GM12878 (cell line): ENCODE results near the gene NRG3. TPM values are rescaled to one million over a fixed set of nuclear protein-coding genes. Genes with fewer than 3 reads are reported as not detected.

Experiments used
- ATAC-seq: fragments of 200-7000 bp; cut with Tn5 transposase; 3 replicates; pipeline ENCODE4 v1.9.1; 2020; ENCODE audit warnings: mild to moderate bottlenecking, moderate library complexity
- BruUV-seq: library from RNA; stranded (reverse); fragments of 400-500 nt; replicated peaks from 2 replicates; lab custom pipeline; 2021; lab: Mats Ljungman, UMichigan
- CTCF ChIA-PET: fragments of 300-600 bp; sonication (Branson Sonifier 250); formaldehyde crosslinking; extraction: SDS; loops from one replicate; lab custom pipeline; 2021; ENCODE audit warnings: inconsistent platforms; lab: Yijun Ruan, JAX
- POLR2A ChIA-PET: fragments of 350-600 bp; formaldehyde crosslinking; extraction: SDS; loops from one replicate; lab custom pipeline; 2021; ENCODE audit warnings: inconsistent platforms; lab: Charles Lee
- RAD21 ChIA-PET: fragments of 300-600 bp; sonication (Branson Sonifier 250); formaldehyde crosslinking; loops from one replicate; lab custom pipeline; 2023; ENCODE audit warnings: antibody characterized with exemption; ENCODE audit not compliant: unreplicated experiment; lab: Charles Lee
- SMC1A ChIA-PET: fragments of 300-600 bp; sonication (Branson Sonifier 250); formaldehyde crosslinking; loops from one replicate; lab custom pipeline; 2023; ENCODE audit not compliant: unreplicated experiment, uncharacterized antibody; lab: Charles Lee
- DNase-seq: peaks from one replicate; pipeline ENCODE4 v3.0.0-alpha.2; 2011; ENCODE audit warnings: low read depth, low spot score
- FAIRE-seq: peaks from 3 replicates; lab custom pipeline; 2011; peaks lifted over from hg19 to GRCh38; lab: Jason Lieb, UNC
- H2AFZ ChIP-seq: 2 replicates; pipeline ENCODE4 v1.6.0; 2011; ENCODE audit warnings: low read depth, low read length, control low read depth; ENCODE audit not compliant: control insufficient read depth
- H3K27ac ChIP-seq: 2 replicates; pipeline ENCODE4 v1.5.1; 2011; ENCODE audit warnings: control low read depth; ENCODE audit not compliant: control insufficient read depth, insufficient read depth
- H3K27me3 ChIP-seq, 2 experiments: replicated peaks in 1 of 2; 2 replicates each; pipeline versions ENCODE4 v1.6.0 to v1.6.1; 2011; ENCODE audit warnings: low read length in 1 of 2; ENCODE audit not compliant: control insufficient read depth in 2 of 2, insufficient read depth in 2 of 2
- H3K36me3 ChIP-seq, 2 experiments: 2 replicates each; pipeline ENCODE4 v1.5.1; 2011; ENCODE audit warnings: low read length in 1 of 2; ENCODE audit not compliant: control insufficient read depth in 2 of 2, insufficient read depth in 2 of 2
- H3K4me1 ChIP-seq: 2 replicates; pipeline ENCODE4 v1.6.1; 2011; ENCODE audit warnings: mild to moderate bottlenecking, low read length, moderate library complexity, mixed read lengths; ENCODE audit not compliant: control insufficient read depth, insufficient read depth
- H3K4me2 ChIP-seq: 2 replicates; pipeline ENCODE4 v1.6.0; 2011; ENCODE audit warnings: control low read depth; ENCODE audit not compliant: control insufficient read depth, insufficient read depth
- H3K4me3 ChIP-seq: fragments of 200-600 bp; sonication (generic); 2 replicates; pipeline ENCODE4 v1.5.1; 2016
- H3K79me2 ChIP-seq: 2 replicates; pipeline ENCODE4 v1.6.0; 2011; ENCODE audit warnings: low read length; ENCODE audit not compliant: control insufficient read depth, insufficient read depth
- H3K9ac ChIP-seq: 2 replicates; pipeline ENCODE4 v1.8.0; 2011; ENCODE audit warnings: low read length, control low read depth, mixed read lengths; ENCODE audit not compliant: control insufficient read depth, insufficient read depth
- H3K9me3 ChIP-seq: replicated peaks from 3 replicates; pipeline ENCODE4 v1.5.1; 2011; ENCODE audit warnings: mild to moderate bottlenecking, low read length; ENCODE audit not compliant: control insufficient read depth, insufficient read depth
- H4K20me1 ChIP-seq: 2 replicates; pipeline ENCODE4 v1.6.0; 2011; ENCODE audit not compliant: control insufficient read depth, insufficient read depth
- BCL11A ChIP-seq: IDR thresholded peaks from 2 replicates; pipeline ENCODE4 v1.6.1; 2011; ENCODE audit warnings: low read depth, low read length
- BHLHE40 ChIP-seq, 2 experiments: fragments of 450-650 bp in 1 of 2; IDR thresholded peaks; 2 replicates each; pipeline ENCODE4 v1.6.1; 2011 to 2017; ENCODE audit warnings: low read depth in 2 of 2, borderline replicate concordance in 1 of 2, improper control_type of control experiment in 1 of 2, low read length in 1 of 2, mild to moderate bottlenecking in 1 of 2
- CTCF ChIP-seq, 3 experiments: IDR thresholded peaks in 2 of 3; conservative IDR thresholded peaks in 1 of 3; 2 replicates each; pipeline ENCODE4 v1.5.1; 2011; ENCODE audit warnings: low read depth in 3 of 3, low read length in 3 of 3, mild to moderate bottlenecking in 3 of 3, control low read depth in 2 of 3, moderate library complexity in 2 of 3, inconsistent platforms in 1 of 3, mixed read lengths in 1 of 3; ENCODE audit not compliant: control insufficient read depth in 2 of 3, insufficient read depth in 1 of 3; ENCODE audit errors: extremely low read depth in 1 of 3
- ESRRA ChIP-seq: IDR thresholded peaks from 2 replicates; pipeline ENCODE4 v1.6.1; 2012; ENCODE audit warnings: mild to moderate bottlenecking, low read length, improper control_type of control experiment
- LARP7 ChIP-seq: fragments of 450-650 bp; IDR thresholded peaks from 2 replicates; pipeline ENCODE4 v1.6.1; 2017; ENCODE audit warnings: mild to moderate bottlenecking
- MYB ChIP-seq: fragments of 150-350 bp; IDR thresholded peaks from 2 replicates; pipeline ENCODE4 v1.6.1; 2014; ENCODE audit warnings: mild to moderate bottlenecking, low read depth, low read length, borderline replicate concordance
- NFIC ChIP-seq: IDR thresholded peaks from 2 replicates; pipeline ENCODE4 v1.6.1; 2012; ENCODE audit warnings: low read depth, mild to moderate bottlenecking, inconsistent platforms, low read length, moderate library complexity
- POLR2A ChIP-seq: IDR thresholded peaks from 2 replicates; pipeline ENCODE4 v1.6.1; 2011; ENCODE audit warnings: low read depth, mild to moderate bottlenecking, low read length
- POLR2AphosphoS2 ChIP-seq: IDR thresholded peaks from 2 replicates; pipeline ENCODE4 v1.6.1; 2011; ENCODE audit warnings: low read depth, mild to moderate bottlenecking, low read length, improper control_type of control experiment, moderate library complexity
- SMAD1 ChIP-seq: fragments of 450-650 bp; IDR thresholded peaks from 2 replicates; pipeline ENCODE4 v1.6.1; 2018; ENCODE audit warnings: mild to moderate bottlenecking, low read depth; ENCODE audit not compliant: partially characterized antibody
- USF2 ChIP-seq: IDR thresholded peaks from 2 replicates; pipeline ENCODE4 v1.6.1; 2011; ENCODE audit warnings: low read depth, low read length, improper control_type of control experiment, borderline replicate concordance
- YY1 ChIP-seq: IDR thresholded peaks from 2 replicates; pipeline ENCODE4 v1.6.1; 2011; ENCODE audit warnings: low read depth, mild to moderate bottlenecking, low read length
- ZNF217 ChIP-seq: fragments of 450-650 bp; IDR thresholded peaks from 2 replicates; pipeline ENCODE4 v1.6.1; 2017; ENCODE audit warnings: antibody characterized with exemption, mild to moderate bottlenecking
- ZNF274 ChIP-seq: IDR thresholded peaks from one replicate; pipeline ENCODE4 v1.8.0; 2011; ENCODE audit not compliant: insufficient read length, insufficient read depth
- WGBS: methylation state at CpG from one replicate; pipeline ENCODE4 v1.1.6; 2016; ENCODE audit warnings: low lambda C conversion rate; ENCODE audit not compliant: insufficient replicate concordance, insufficient coverage; ENCODE audit errors: missing lambda C conversion rate; 5-methylcytosine and 5-hydroxymethylcytosine counted together
- in situ Hi-C: fragments of 300-500 bp; cut with MboI; formaldehyde crosslinking; loops from 9 replicates; pipeline ENCODE4 v1.14.3; 2018; ENCODE audit warnings: mixed read lengths
- intact Hi-C: fragments of 100-400 bp; cut with micrococcal nuclease; formaldehyde crosslinking; loops from one replicate; pipeline ENCODE4 v1.14.2; 2022; ENCODE audit not compliant: unreplicated experiment
- polyA plus RNA-seq, 11 experiments: library from polyadenylated mRNA; depleted of rRNA in 4 of 11; unstranded in 6 of 11; stranded (reverse) in 5 of 11; fragments of >200 nt; fragmentation: Nextera tagmentation in 4 of 11; fragmentation: Illumina TruSeq in 1 of 11; extraction: Ambion mirVana in 4 of 11; extraction: Trizol in 1 of 11; gene quantifications; 1 replicate in 1 of 11; 2 replicates in 10 of 11; pipeline versions ENCODE4 v1.2.1 to v1.2.3, GENCODE V29; 2011 to 2016; ENCODE audit warnings: inconsistent platforms in 2 of 11, missing spikeins in 2 of 11, low read depth in 1 of 11
- total RNA-seq, 4 experiments: library from RNA; depleted of rRNA in 3 of 4; stranded (reverse); fragments of >200 nt in 3 of 4; fragmentation: Illumina TruSeq in 1 of 4; extraction: Trizol in 1 of 4; gene quantifications; 2 replicates each; pipeline versions ENCODE4 v1.2.1 to v1.2.3, GENCODE V29; 2013 to 2021

NRG3 gene
- total and polyA plus RNA-seq, 10 of the 15 experiments (the other 5 are each of a cell fraction or from before 2014, with no cell fraction given), result 0.03 to 0.41 (median 0.17) TPM; not detected in 3

- no peak for TF ChIP-seq USF2
- no peak for TF ChIP-seq ZNF217
Measured at GRCh38 chr10:82211346-82211745, 336.4 kb downstream of the NRG3 start (continued).

GRCh38 chr10:82212753-82213152 is 337.8 kb downstream of the NRG3 start:
- RAD21 ChIA-PET, result no interaction called here
- H3K4me1 ChIP-seq, result no peaks in the 10 kb centered on the region
- TF ChIP-seq LARP7 (no peak), CTCF (IDR thresholded peaks at IDR 0.05 in 2 of 3, conservative IDR thresholded peaks at IDR 0.05 in 1 of 3; ENCODE audit: control insufficient read depth in 2 of 3, extremely low read depth in 1 of 3, insufficient read depth in 1 of 3, low read depth in 3 of 3, low read length in 3 of 3) (no peak), POLR2A (no peak), NFIC (no peak), ZNF274 (no peak), MYB (no peak), BCL11A (no peak), YY1 (no peak), BHLHE40 (IDR thresholded peaks at IDR 0.05; ENCODE audit: borderline replicate concordance in 1 of 2, low read depth in 2 of 2, low read length in 1 of 2) (no peak), ESRRA (no peak), SMAD1 (no peak), POLR2AphosphoS2 (no peak)
- TF ChIP-seq, all 136 proteins: peak for 0
- no peak for ATAC-seq
- Histone ChIP-seq H3K27me3 (no peaks in the 10 kb centered on the region), H3K79me2 (no peaks in the 10 kb centered on the region), H3K36me3 (no peaks in the 10 kb centered on the region), H3K27ac (no peak overlapping the region), H2AFZ (no peak overlapping the region), H3K4me2 (no peak overlapping the region), H3K4me3 (no peak overlapping the region), H4K20me1 (no peaks in the 10 kb centered on the region), H3K9me3 (no peaks in the 10 kb centered on the region), H3K9ac (no peak overlapping the region)
- ChIA-PET POLR2A (no interaction called here), SMC1A (no interaction called here), CTCF (no interaction called here)
- BruUV-seq, result no TSS peak
- no peak for FAIRE-seq
- intact Hi-C loops (no loop called here), in situ Hi-C loops (no loop called here)
- WGBS, result 4% methylated on average over 2 of the region's 2 CpGs
- DNase-seq, result no peak
